Prostate gland (tissue), 2 donors: ENCODE results near the gene CAPSL.

Experiments used
- CTCF ChIP-seq, 4 experiments: fragments of 200-600 bp in 2 of 4; fragments of 450-650 bp in 2 of 4; sonication (generic) in 2 of 4; IDR thresholded peaks; 1 replicate in 3 of 4; 2 replicates in 1 of 4; pipeline ENCODE4 v1.5.1; 2016 to 2019; ENCODE audit warnings: antibody characterized with exemption in 4 of 4, mild to moderate bottlenecking in 2 of 4, moderate library complexity in 2 of 4
- POLR2AphosphoS5 ChIP-seq: sonication (generic); formaldehyde crosslinking; IDR thresholded peaks from one replicate; pipeline ENCODE4 v1.6.1; 2017; ENCODE audit warnings: antibody characterized with exemption

- TF ChIP-seq CTCF (IDR thresholded peaks at IDR 0.05) (no peak), POLR2AphosphoS5 (no peak)
Observed at GRCh38 chr5:35922468-35922867, 16.0 kb downstream of the CAPSL start.
